ENCODE measurements around the gene CSRP2.

DNA sequence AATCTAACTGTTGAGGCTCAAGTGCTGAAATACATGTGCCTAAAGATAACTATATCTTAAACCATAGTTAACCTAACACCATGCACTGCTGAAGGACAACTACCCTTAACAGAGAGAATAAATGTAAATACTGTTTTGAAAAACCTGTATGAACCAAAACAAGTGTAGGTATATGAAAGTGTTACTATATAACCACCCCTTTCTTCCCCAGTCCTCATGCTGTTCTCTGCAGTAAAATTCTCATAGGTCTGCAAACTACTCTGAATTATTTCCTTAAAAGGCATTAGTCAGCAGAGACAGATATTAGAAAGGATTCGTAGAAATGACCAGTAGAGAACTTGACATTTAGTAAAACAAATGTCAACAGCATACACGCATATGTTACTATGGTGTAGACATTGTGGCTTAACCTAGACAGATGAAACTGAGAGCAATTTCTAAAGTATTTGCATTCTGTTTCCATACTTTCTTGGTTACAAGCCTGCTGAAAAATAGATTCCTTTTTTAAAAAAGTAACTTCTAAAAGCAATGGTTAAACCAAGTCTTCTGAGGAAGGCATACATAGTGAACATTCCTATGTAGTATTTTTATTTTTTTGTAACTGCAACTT is 13.9 kb downstream of the CSRP2 start:
- TF ChIP-seq KAT7 (CRISPR knock-in tag; IDR thresholded peaks at IDR 0.05; ENCODE audit: borderline replicate concordance) (no peak), CTCF (IDR thresholded peaks at IDR 0.05) (no peak), ZNF671 (CRISPR knock-in tag; IDR thresholded peaks at IDR 0.05) (no peak), GTF2I (CRISPR knock-in tag; conservative IDR thresholded peaks at IDR 0.05) (no peak), NFATC4 (CRISPR knock-in tag; IDR thresholded peaks at IDR 0.05) (no peak), USF1 (CRISPR knock-in tag; IDR thresholded peaks at IDR 0.05) (no peak), JAZF1 (CRISPR knock-in tag; IDR thresholded peaks at IDR 0.05) (no peak), TEAD1 (CRISPR knock-in tag; IDR thresholded peaks at IDR 0.05) (no peak)

Measured in WTC11 (cell line).